HG03097 (cell line): ENCODE results near the gene CYBA.

ENCODE experiments used
- ATAC-seq: cut with Tn5 transposase; IDR thresholded peaks from one replicate; pipeline ENCODE4 v1.9.1; 2021; ENCODE audit not compliant: unreplicated experiment, low FRiP score

Gene CYBA

DNA sequence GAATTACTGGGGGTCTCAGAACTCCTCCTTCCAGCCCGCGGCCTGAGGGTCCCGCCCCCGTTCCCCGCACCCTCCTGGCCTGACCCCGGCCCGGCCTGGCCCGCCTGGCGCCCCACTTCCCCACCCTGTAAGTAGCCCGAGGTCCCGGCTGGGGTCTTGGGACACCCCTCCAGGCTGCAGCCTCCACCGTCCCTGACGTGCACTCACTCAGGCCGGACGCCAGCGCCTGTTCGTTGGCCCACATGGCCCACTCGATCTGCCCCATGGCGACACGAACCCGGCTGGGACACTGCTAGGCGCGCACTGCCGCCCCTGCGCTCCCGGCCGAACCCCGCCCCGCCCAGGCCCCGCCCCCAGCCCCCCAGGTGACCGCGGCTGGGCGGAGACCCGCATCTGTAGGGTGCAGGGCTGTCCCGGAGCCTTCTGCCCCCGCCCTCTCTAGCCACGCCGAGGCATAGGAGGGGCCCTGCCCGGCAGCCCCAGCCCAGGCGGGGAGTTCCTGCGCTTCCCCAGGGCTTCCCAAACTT is at the start of gene CYBA:
Gene CYBA (minus strand): TSS at position 305 of the 527 bp plus-strand sequence. CDS start 40 bp downstream, at position 265.
- peak; percentile 48 for ATAC-seq

DNA sequence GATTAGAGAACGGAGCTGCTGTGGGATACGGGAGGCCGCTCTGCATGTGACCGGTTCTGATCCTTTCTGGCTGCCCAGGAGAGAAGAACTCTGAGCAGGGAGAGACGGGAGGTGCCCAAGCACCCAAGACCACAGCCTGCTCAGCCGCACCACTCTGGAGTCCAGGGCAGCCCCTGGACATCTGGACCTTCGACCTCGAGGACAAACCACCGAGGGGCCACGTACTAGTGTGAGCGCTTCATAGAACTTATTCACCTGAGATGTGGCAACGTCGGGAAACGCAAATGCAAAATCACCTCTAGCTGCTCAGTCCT is 49.4 kb upstream of the CYBA start:
- no peak for ATAC-seq

- no peak for ATAC-seq
Measured at GRCh38 chr16:88699180-88699579, 48.3 kb upstream of the CYBA start.

- ATAC-seq: no peak
Measured at GRCh38 chr16:88698646-88699045, 47.8 kb upstream of the CYBA start.

- no peak for ATAC-seq
Measured at GRCh38 chr16:88697831-88698615, 47.2 kb upstream of the CYBA start.

DNA sequence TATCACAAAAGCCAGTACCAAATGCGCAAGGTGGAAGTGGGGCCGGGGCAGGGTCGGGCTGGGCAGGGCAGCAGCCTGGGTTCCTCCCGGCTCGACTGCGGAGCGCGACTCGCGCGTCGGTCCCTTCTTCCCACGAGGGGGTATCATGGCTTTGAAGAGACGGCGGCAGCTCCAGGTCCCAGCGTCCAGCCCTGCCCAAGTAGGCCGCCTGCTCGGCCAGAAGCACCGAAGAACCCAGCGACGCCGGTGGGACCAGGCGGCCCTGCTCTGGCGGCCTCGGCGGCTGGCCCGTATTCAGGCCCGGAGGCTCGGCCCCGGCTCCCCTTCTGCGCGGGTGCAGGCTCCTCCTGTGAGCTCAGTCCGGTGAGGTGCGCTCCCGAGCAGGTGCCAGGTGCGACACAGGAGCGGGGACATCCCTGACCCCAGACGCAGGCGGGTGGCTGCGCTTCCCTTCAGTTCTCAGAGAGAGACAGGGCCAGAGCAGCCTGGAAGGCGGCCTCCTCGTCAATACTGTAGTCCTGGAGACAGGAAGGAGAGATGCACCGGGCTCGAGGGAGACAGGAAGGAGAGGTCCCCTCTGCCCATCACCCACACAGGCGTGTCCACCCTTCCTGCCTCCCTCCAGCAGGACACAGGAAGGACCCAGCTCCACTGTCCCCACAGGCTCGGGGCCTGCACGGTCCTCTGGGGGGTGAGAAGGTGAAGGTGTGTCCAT is 46.4 kb upstream of the CYBA start:
- no peak for ATAC-seq

GRCh38 chr16:88696441-88696840 is 45.6 kb upstream of the CYBA start:
- ATAC-seq: no peak

GRCh38 chr16:88695753-88696152 is 44.9 kb upstream of the CYBA start:
- ATAC-seq: no peak

DNA sequence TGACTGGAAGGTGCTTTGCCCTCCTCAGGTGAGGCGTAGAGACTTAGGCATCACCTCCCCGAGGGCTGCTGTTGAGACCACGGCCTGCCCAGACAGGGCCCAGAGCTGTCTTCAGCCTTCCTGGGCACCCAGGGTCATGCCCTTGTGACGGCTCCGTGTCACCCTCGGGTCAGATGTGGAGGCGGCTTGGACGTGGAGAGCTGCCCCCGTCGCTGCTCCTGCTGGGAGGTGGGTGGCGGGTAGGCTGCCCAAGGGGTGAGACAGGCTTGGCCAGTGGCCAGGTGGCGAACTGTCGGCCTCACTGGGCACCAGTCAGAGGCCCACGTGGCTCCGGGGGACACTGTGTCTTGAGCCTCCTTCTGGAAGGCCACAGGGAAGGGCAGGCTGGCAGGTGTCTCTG is 44.4 kb upstream of the CYBA start:
- ATAC-seq: no peak

GRCh38 chr16:88694221-88695087 is 43.6 kb upstream of the CYBA start:
- ATAC-seq: no peak

DNA sequence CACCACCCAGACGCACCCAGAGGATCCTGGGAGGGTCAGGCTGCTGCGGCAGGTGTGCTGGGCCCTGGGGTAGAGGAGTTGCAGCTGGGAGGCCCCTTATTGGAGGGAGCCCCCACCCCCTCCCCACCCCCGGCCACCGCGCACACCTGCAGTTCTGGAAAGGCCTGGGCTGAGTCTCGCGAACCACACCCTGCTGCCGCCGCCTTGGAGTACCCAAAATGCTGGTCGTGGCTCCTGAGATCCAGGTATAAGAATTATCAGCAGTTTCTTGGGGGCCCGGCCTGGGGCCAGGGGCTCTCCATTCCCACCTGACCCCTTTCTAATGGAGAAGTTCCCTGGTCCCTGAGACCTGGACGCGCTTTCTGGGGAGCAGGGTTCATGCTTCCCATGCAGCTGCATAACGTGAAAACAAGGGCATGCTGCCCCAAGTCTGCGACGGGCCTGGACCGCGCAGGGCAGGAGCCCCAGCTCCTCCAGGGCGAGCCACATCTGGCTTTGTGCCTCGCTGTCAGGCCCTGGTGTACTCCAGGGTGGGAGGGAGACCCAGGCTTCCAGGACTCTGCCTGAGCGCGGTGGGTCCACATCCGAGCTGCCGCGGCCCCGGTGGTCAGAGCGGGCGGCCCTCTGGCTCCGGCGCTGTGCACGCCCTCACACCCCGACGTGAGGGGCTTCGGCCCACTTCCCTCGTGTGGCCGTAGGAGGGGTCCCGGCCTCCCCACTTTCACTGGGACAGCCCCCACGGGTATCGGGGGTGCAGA is 42.7 kb upstream of the CYBA start:
- ATAC-seq: no peak

GRCh38 chr16:88692861-88693260 is 42.0 kb upstream of the CYBA start:
- no peak for ATAC-seq

DNA sequence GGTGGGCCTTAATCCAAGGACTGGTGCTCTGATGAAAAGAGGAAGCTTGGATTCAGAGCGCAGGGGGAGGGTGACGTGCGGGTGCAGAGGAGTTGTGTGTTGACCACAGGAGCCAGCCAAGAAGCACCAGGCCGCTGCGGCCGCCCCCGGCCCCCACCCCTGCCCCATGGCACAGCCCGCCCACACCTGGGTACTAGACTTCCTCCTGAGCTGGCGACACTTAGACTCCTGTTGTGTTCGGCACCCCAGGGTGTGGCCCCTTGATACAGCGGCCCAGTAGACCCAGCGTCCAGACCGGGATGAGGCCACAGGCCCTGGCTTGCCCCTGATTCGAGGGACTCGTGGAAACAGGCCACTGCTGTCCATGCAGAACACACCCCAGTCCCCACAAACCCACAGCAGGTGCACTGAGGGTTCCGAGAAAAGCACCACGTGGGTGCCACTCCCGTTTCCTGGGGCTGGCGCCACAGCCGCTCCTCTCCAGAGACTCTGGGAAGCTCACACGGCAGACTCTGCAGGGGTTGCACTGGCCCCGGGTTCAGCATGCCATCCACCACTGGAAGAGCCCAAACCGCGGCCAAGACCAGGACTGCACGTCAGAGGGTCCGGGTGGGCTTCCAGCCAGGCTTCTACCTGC is 41.2 kb upstream of the CYBA start:
- no peak for ATAC-seq

DNA sequence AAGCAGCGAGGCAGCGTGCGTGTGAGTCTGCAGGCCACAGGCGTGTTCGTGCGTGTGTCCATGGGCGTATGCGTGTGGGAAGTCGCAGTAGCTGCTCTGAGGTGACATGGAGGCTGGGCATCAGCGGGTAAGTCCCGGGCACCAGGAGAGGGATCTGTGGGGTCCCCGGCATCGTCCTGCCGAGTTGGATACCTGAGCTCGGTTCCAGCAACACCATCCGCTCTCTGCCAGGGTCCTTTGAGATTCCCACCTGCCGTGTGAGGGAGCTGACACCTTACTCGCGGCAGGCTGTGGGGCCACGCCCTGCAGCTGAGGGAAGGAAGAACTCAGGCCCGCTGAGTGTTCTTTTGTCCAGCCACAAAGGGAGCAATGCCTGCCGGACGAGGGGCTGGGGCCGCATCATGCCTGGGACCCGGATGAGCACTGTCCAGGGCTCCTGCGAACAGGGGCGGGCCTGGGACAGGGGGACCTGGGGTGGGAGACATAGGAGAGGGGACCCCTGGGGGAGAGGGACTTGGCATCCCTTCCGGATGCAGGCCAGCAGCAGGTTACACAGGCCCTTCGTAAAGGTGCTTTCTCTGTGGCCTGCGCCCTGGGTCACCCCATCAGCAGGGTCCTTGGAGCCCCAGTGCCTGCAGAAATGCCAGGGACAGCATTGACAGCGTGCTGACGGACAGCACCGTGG is 40.4 kb upstream of the CYBA start:
- ATAC-seq: no peak

DNA sequence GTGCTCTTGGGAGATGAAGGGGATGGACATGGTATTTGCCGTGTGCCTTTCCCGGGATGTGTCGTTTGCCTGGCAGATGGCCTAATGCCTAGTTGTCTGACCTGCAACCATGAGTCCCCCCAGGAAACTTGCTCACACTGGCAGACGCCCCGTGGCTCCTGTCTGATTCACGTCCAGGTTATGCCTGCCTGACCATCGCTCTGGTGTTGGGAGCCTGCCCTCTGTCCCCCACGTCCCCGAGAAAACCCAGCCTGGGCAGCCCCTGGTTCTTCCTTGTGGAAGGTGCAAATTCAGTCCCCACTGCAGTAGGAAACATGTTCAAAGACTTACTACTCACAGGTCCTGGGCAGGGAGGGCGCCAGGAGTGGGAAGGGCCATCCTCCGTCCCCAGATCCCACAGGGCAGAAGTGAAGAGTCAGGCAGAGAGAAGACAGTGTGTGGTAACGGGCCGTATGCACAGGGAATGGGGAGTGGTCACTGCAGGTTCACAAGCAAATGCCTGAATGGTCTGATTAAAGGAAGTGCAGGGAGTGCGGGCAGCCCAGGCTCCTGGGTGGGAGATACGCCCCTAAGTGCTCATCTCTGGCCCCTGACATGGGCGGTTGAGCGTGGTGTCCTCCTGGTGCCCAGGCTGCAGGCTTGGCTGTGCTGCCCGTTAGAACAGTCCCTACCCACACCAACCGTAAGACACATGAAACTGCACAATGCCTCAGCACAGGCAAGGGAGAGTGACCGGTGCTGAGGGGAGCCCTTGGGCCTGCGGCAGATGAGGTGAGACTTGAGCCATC is 39.7 kb upstream of the CYBA start:
- no peak for ATAC-seq

DNA sequence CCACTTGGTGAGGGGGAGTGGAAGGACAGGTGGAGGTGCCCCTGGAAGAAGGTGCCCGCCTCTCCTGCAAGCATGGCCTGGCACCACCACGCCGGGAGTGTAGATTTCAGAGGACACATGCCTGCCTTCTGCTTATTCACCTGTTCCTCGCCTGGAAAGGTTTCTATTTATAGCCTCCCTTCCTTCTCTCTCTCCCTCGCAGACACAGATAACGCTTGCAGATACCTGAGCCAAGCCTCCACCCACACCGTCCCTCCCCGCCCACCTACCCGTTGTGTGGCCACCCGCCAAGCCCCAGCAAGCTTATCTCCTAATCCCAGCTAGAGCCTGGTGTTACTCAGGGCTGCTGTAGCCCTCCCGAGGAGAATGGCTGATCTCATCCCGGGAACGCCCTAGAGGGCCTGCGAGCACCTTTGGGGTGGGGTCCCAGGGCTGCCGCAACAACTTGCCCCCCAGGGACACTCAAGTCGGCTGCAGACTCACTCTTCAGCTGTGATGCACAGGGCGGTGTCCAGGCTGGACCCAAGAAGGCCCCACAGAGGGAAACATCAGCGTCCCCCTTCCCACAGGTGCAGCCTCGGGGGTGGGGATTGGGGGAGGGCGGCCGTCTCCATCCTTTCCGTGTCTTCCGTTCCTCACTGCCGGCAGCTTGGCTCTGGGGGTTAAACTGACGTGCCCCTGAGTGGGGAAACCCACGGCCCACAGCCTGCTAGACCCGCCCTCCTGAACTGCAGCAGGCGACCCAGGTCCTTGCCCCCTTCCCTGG is 37.3 kb upstream of the CYBA start:
- no peak for ATAC-seq

- ATAC-seq: no peak
Measured at GRCh38 chr16:88687676-88688012, 36.8 kb upstream of the CYBA start.

DNA sequence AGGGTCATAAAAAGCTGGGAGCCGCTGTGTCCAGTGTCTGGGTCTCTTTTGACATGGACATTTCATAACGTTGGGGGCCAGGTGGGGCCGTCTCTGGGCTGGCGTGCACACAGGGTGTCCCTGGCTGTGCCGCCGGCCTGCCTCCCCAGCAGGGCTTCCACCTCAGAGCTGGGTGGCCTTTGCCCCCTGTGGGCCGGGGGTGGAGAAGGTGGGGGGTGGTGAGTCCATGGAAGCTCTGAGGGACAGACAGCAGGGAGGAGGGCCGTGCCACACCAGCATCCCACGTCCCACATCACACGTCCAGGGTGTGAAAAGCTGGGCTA is 36.4 kb upstream of the CYBA start:
- ATAC-seq: no peak
